Urinary bladder (tissue), 4 donors: ENCODE data around the gene NPAS3. TPM values are rescaled to one million over a fixed set of nuclear protein-coding genes. Genes with fewer than 3 reads are reported as not detected.

Experiments
- DNase-seq: peaks from one replicate; pipeline ENCODE4 v3.0.0-alpha.2; 2015; ENCODE audit errors: extremely low spot score
- H3K27ac ChIP-seq: one replicate; pipeline ENCODE4 v1.5.1; 2013; ENCODE audit warnings: low read depth, mild to moderate bottlenecking, moderate library complexity
- H3K36me3 ChIP-seq: one replicate; pipeline ENCODE4 v1.6.1; 2013; ENCODE audit warnings: mild to moderate bottlenecking, moderate library complexity; ENCODE audit not compliant: insufficient read depth
- H3K4me1 ChIP-seq: one replicate; pipeline ENCODE4 v1.6.1; 2013; ENCODE audit warnings: mild to moderate bottlenecking, moderate library complexity; ENCODE audit not compliant: insufficient read depth
- H3K4me3 ChIP-seq: one replicate; pipeline ENCODE4 v1.5.1; 2013; ENCODE audit warnings: low read depth, low read length
- WGBS: extraction: QIAGEN DNeasy Blood & Tissue Kit; methylation state at CpG from one replicate; pipeline ENCODE4 v1.1.7; 2013; 5-methylcytosine and 5-hydroxymethylcytosine counted together
- polyA plus RNA-seq: library from polyadenylated mRNA; stranded (reverse); fragments of 200-250 nt; gene quantifications from one replicate; pipeline ENCODE4 v1.2.3, GENCODE V29; 2013
- total RNA-seq: library from RNA; depleted of rRNA; stranded (reverse); fragments of >200 nt; gene quantifications from one replicate; pipeline ENCODE4 v1.2.3, GENCODE V29; 2014
- donor health status: healthy with polysubstance abuse.
- donor health status: healthy.

NPAS3 gene
- total and polyA plus RNA-seq, 2 donors = 1.0 to 7.1 TPM

GRCh38 chr14:33833706-33834465 is 895.2 kb downstream of the NPAS3 start:
- 85% methylated on average over 16 of the region's 16 CpGs for WGBS
- no peak for DNase-seq
- no peak overlapping the region for H3K27ac ChIP-seq
- no peaks in the 10 kb centered on the region for H3K36me3 ChIP-seq
- no peak overlapping the region for H3K4me3 ChIP-seq
- H3K4me1 ChIP-seq = no peaks in the 10 kb centered on the region

DNA sequence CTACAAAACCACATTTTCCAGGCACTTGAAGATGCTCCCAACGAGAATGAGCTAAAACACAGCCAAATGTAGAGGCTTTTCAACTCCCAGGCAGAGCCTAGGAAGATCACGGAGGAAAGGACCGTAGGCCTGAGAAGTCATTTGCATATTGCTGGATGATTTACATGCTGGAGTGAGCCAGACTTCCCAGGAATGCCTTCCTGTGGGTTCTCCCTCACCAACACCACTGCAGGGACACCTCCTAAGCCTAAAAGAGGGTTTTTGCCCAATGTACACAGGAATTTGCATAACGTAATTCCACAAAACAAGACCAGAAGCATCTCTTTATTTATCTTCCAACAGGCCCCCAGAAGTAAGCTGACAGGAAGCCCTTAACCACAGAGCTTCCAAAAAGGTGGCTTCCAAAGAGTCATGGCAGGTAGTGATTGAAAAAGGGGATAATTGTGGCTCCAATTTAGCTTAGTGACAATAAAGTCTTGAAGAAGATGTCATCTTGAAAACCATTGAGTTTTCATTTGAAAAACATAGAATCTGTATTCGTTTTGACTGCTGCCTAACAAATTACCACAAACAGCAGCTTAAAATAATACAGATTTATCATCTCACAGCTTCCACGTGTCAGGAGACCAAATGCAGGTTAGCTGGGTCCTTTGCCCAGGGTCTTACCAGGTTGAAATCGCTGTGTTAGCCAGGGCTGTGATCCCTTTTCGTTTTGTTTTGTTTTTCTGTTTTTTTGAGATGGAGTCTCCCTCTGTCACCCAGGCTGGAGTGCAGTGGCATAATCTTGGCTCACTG is 896.0 kb downstream of the NPAS3 start:
- H3K27ac ChIP-seq = no peak overlapping the region
- H3K36me3 ChIP-seq = no peaks in the 10 kb centered on the region
- no peak overlapping the region for H3K4me3 ChIP-seq
- DNase-seq = no peak
- H3K4me1 ChIP-seq = no peaks in the 10 kb centered on the region
- WGBS = 88% methylated on average over 8 of the region's 8 CpGs

GRCh38 chr14:33835261-33835655 is 896.6 kb downstream of the NPAS3 start:
- H3K4me3 ChIP-seq = no peak overlapping the region
- WGBS = 94% methylated on average over 6 of the region's 6 CpGs
- no peak for DNase-seq
- H3K36me3 ChIP-seq = no peaks in the 10 kb centered on the region
- no peaks in the 10 kb centered on the region for H3K4me1 ChIP-seq
- no peak overlapping the region for H3K27ac ChIP-seq

DNA sequence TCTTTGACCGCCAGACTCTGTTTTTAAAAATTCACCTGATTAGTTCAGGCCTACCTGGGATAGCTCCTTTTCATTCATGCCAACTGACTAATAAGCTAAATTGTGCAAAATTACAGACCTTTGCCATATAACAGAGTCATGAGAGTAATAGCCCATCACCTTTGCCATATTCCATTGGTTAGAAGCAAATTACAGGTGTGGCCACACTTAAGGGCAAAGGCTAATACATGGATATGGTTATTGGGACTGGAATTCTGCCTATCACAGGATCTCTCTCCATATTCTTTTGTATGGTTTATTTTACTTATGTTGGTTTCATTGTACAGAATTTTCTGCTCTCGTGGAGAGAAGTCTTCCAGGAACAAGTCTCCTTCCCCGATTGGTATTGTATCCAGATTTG is 897.0 kb downstream of the NPAS3 start:
- H3K4me1 ChIP-seq = no peaks in the 10 kb centered on the region
- H3K4me3 ChIP-seq = no peak overlapping the region
- H3K27ac ChIP-seq = no peak overlapping the region
- 91% methylated on average over 3 of the region's 3 CpGs for WGBS
- no peaks in the 10 kb centered on the region for H3K36me3 ChIP-seq
- DNase-seq = no peak

DNA sequence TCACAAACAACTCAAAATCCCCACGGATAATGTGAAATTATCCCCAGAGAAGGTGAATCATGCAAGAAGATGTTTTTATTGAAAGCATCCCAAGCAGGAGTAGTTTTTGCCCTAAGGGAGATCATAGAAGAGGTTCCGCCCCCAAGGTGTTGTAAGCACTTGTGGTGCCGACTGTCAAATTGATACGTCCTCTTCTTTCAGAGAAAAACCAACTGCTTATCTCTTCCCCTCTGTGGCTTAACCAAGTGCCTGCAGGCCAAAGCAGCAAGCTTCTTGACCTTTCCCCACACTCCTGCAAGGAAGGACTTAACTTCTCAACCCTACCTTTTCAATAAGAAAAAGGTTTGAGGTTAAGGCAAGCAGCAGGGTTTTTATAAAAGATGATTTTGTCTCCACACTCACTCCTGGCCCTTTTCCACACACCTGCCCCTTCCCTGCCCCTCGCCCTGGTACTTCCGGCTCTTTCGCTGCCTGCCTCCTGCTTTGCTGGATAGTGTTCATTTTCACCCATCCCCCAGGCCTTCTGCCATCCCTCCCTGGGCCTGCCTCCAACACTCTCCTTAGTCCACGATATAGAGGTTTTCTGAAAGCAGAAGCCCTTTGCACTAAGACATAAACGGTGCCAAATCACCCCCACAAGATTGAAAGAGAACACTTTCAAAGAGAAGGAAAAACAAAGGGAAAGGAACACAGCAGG is 897.7 kb downstream of the NPAS3 start:
- no peak for DNase-seq
- Histone ChIP-seq H3K4me3 (no peak overlapping the region), H3K36me3 (no peaks in the 10 kb centered on the region), H3K4me1 (no peaks in the 10 kb centered on the region), H3K27ac (no peak overlapping the region)
- 64% methylated on average over 9 of the region's 9 CpGs for WGBS

DNA sequence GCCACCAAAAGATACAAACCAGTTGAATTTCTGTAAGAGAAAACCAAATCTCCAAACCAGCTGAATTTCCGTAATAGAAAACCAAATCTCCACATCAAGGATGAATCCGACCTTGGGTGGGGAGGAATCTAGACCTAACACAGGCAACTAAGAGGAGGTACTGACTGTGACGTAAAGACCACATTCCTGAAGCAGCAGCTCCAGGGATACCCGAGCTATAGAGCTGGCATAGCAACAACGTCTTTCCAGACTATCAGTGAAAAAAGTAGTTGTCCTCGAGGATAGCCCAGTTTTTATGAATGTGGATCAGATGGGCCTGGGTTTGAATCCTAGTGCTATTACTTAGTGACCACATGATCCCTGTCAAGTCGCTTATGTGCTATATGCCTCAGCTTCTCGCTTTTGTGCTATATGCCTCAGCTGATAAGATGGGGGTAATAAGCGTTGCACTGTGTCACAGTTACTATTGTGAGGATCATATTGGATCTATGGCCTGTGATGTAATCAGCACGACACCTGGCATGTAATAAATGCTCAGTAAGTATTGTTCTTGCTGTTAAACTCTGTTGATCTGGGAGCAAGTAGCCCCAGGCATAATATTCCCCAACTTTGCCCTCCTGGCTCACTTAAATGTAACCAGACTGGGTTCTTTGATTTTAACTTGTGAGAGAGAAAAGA is 898.4 kb downstream of the NPAS3 start:
- no peak for DNase-seq
- Histone ChIP-seq H3K4me3 (no peak overlapping the region), H3K36me3 (no peaks in the 10 kb centered on the region), H3K27ac (no peak overlapping the region), H3K4me1 (no peaks in the 10 kb centered on the region)
- 88% methylated on average over 10 of the region's 10 CpGs for WGBS

DNA sequence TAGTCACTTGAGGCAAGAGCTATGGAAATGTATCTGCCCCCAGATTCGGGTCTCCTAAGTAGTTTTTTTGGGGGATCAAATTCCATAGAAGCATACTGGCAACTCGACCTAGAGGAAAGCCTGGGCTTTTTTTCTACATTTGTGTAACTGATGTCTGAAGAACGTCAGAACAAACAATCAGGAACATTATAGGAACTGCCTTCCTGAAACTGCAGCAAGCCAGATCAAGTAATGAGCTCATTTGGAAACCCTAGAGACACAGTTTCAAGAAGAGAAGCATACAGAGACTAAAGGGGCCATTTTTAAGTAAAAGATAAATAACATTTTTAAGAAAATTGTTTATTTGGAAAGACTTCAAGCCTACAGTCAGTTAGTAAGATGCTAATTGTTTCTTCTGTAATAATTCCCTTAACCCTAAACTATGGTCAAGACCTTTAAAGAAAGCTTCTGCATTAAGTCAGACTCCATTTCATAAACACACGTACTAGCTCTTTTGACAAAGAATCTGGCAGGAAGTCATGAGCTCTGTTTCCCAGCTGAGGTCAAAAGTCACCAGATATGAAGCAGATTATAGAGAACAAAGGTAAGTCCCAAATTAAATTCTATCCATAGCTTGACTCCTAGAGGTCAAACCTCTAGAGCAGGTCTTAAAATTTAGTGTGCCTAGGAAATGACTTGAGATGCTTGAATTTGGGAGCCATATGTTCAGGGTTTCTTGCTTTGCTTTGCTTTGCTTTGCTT is 899.4 kb downstream of the NPAS3 start:
- Histone ChIP-seq H3K4me3 (no peak overlapping the region), H3K36me3 (no peaks in the 10 kb centered on the region), H3K27ac (no peak overlapping the region), H3K4me1 (no peaks in the 10 kb centered on the region)
- WGBS = 61% methylated on average over 4 of the region's 4 CpGs
- DNase-seq = no peak

- 51% methylated on average over 16 of the region's 16 CpGs for WGBS
- Histone ChIP-seq H3K4me1 (no peaks in the 10 kb centered on the region), H3K4me3 (no peak overlapping the region), H3K27ac (no peak overlapping the region), H3K36me3 (no peaks in the 10 kb centered on the region)
- no peak for DNase-seq
Observed at GRCh38 chr14:33839193-33840076, 900.8 kb downstream of the NPAS3 start.

DNA sequence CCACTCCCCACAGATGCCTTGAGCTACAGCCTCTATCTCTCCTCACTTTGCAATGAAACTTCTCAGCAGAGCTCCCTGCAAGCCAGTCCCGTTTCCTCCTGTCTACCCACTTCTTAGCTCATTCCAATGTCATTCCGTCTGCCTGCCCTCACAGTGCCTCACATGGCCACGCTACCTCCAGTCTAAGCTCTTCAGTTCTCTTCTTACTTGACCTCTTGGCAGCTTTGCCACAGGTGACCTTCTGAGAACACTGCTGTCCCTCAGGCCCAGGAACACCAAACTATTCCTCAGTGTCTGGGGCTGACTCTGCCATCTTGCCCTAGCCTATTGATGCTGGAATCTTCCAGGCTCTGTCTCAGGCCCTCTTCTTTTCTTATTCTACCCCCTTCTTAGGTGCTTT is 902.1 kb downstream of the NPAS3 start:
- DNase-seq = no peak
- no peak overlapping the region for H3K4me3 ChIP-seq
- H3K4me1 ChIP-seq = no peaks in the 10 kb centered on the region
- H3K27ac ChIP-seq = no peak overlapping the region
- no peaks in the 10 kb centered on the region for H3K36me3 ChIP-seq
- WGBS = 81% methylated on average over 3 of the region's 3 CpGs

DNA sequence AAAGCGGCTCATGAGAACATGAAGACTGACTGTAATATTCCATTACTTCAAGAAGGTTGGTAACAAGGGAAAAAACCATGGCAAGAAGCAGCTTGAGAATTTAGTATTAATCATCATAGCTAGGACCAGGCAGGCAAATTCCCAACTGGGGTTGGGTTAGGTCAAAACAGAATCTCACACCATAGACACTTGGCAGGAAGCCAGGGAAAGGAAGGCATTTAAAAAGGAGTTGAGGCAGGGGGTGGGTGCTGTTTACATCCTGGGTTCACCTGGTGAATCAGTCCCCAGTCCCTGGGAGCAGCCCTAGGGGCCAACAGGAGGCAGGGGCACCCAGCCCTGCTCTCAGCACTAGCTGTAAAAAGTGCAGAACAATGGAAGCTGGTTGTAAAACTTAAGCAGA is 903.6 kb downstream of the NPAS3 start:
- Histone ChIP-seq H3K4me1 (no peaks in the 10 kb centered on the region), H3K4me3 (no peak overlapping the region), H3K36me3 (no peaks in the 10 kb centered on the region), H3K27ac (no peak overlapping the region)
- no peak for DNase-seq
- WGBS = 88% methylated on average over 1 of the region's 1 CpG

DNA sequence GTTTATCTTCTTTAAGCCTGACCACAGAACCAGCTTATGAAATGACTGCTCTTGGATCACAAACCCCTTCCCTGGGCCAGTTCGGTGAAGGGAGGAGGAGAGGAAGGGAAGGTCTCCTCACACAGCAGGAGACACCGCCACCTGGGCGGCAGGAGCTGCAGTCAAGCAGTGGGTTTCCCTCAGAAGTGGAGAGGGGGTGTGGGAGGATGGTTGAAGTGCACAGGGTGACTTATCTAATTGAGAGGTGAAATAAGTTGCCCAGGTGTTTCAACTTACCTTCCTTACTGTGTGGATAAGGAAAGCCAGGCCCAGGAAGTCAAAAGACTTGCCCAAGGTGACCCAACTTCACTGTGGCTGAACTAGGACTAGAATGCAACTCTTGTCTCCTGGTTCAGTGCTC is 905.4 kb downstream of the NPAS3 start:
- H3K36me3 ChIP-seq = no peaks in the 10 kb centered on the region
- 84% methylated on average over 3 of the region's 3 CpGs for WGBS
- no peak for DNase-seq

GRCh38 chr14:33846100-33846824 is 907.6 kb downstream of the NPAS3 start:
- WGBS = 92% methylated on average over 8 of the region's 8 CpGs
- H3K4me3 ChIP-seq = no peak overlapping the region
- DNase-seq = no peak
- no peaks in the 10 kb centered on the region for H3K4me1 ChIP-seq
- no peak overlapping the region for H3K27ac ChIP-seq
- no peaks in the 10 kb centered on the region for H3K36me3 ChIP-seq

More for the DNA sequence above, 905.4 kb downstream of the NPAS3 start:
- H3K4me1 ChIP-seq = no peaks in the 10 kb centered on the region
- H3K27ac ChIP-seq = no peak overlapping the region
- no peak overlapping the region for H3K4me3 ChIP-seq
